GM12878 (cell line): ENCODE measurements around the gene SQOR. TPM values are rescaled to one million over a fixed set of nuclear protein-coding genes. Genes with fewer than 3 reads are reported as not detected.

ENCODE experiments used
- ATAC-seq: fragments of 200-7000 bp; cut with Tn5 transposase; 3 replicates; pipeline ENCODE4 v1.9.1; 2020; ENCODE audit warnings: mild to moderate bottlenecking, moderate library complexity
- BruUV-seq: library from RNA; stranded (reverse); fragments of 400-500 nt; replicated peaks from 2 replicates; lab custom pipeline; 2021; lab: Mats Ljungman, UMichigan
- CTCF ChIA-PET: fragments of 300-600 bp; sonication (Branson Sonifier 250); formaldehyde crosslinking; extraction: SDS; loops from one replicate; lab custom pipeline; 2021; ENCODE audit warnings: inconsistent platforms; lab: Yijun Ruan, JAX
- POLR2A ChIA-PET: fragments of 350-600 bp; formaldehyde crosslinking; extraction: SDS; loops from one replicate; lab custom pipeline; 2021; ENCODE audit warnings: inconsistent platforms; lab: Charles Lee
- RAD21 ChIA-PET: fragments of 300-600 bp; sonication (Branson Sonifier 250); formaldehyde crosslinking; loops from one replicate; lab custom pipeline; 2023; ENCODE audit warnings: antibody characterized with exemption; ENCODE audit not compliant: unreplicated experiment; lab: Charles Lee
- SMC1A ChIA-PET: fragments of 300-600 bp; sonication (Branson Sonifier 250); formaldehyde crosslinking; loops from one replicate; lab custom pipeline; 2023; ENCODE audit not compliant: unreplicated experiment, uncharacterized antibody; lab: Charles Lee
- DNase-seq: peaks from one replicate; pipeline ENCODE4 v3.0.0-alpha.2; 2011; ENCODE audit warnings: low read depth, low spot score
- FAIRE-seq: peaks from 3 replicates; lab custom pipeline; 2011; peaks lifted over from hg19 to GRCh38; lab: Jason Lieb, UNC
- H2AFZ ChIP-seq: 2 replicates; pipeline ENCODE4 v1.6.0; 2011; ENCODE audit warnings: low read depth, low read length, control low read depth; ENCODE audit not compliant: control insufficient read depth
- H3K27ac ChIP-seq: 2 replicates; pipeline ENCODE4 v1.5.1; 2011; ENCODE audit warnings: control low read depth; ENCODE audit not compliant: control insufficient read depth, insufficient read depth
- H3K27me3 ChIP-seq, 2 experiments: replicated peaks in 1 of 2; 2 replicates each; pipeline versions ENCODE4 v1.6.0 to v1.6.1; 2011; ENCODE audit warnings: low read length in 1 of 2; ENCODE audit not compliant: control insufficient read depth in 2 of 2, insufficient read depth in 2 of 2
- H3K36me3 ChIP-seq, 2 experiments: 2 replicates each; pipeline ENCODE4 v1.5.1; 2011; ENCODE audit warnings: low read length in 1 of 2; ENCODE audit not compliant: control insufficient read depth in 2 of 2, insufficient read depth in 2 of 2
- H3K4me1 ChIP-seq: 2 replicates; pipeline ENCODE4 v1.6.1; 2011; ENCODE audit warnings: mild to moderate bottlenecking, low read length, moderate library complexity, mixed read lengths; ENCODE audit not compliant: control insufficient read depth, insufficient read depth
- H3K4me2 ChIP-seq: 2 replicates; pipeline ENCODE4 v1.6.0; 2011; ENCODE audit warnings: control low read depth; ENCODE audit not compliant: control insufficient read depth, insufficient read depth
- H3K4me3 ChIP-seq: fragments of 200-600 bp; sonication (generic); 2 replicates; pipeline ENCODE4 v1.5.1; 2016
- H3K79me2 ChIP-seq: 2 replicates; pipeline ENCODE4 v1.6.0; 2011; ENCODE audit warnings: low read length; ENCODE audit not compliant: control insufficient read depth, insufficient read depth
- H3K9ac ChIP-seq: 2 replicates; pipeline ENCODE4 v1.8.0; 2011; ENCODE audit warnings: low read length, control low read depth, mixed read lengths; ENCODE audit not compliant: control insufficient read depth, insufficient read depth
- H3K9me3 ChIP-seq: replicated peaks from 3 replicates; pipeline ENCODE4 v1.5.1; 2011; ENCODE audit warnings: mild to moderate bottlenecking, low read length; ENCODE audit not compliant: control insufficient read depth, insufficient read depth
- H4K20me1 ChIP-seq: 2 replicates; pipeline ENCODE4 v1.6.0; 2011; ENCODE audit not compliant: control insufficient read depth, insufficient read depth
- BCLAF1 ChIP-seq: fragments of 450-650 bp; IDR thresholded peaks from 2 replicates; pipeline ENCODE4 v1.6.1; 2017; ENCODE audit warnings: antibody characterized with exemption, mild to moderate bottlenecking, moderate library complexity
- BRCA1 ChIP-seq: IDR thresholded peaks from 2 replicates; pipeline ENCODE4 v1.6.1; 2011; ENCODE audit warnings: low read depth, low read length, improper control_type of control experiment
- CEBPB ChIP-seq, 2 experiments: fragments of 150-350 bp in 1 of 2; IDR thresholded peaks; 2 replicates each; pipeline ENCODE4 v1.6.1; 2012 to 2014; ENCODE audit warnings: low read depth in 2 of 2, low read length in 2 of 2, borderline replicate concordance in 1 of 2, inconsistent platforms in 1 of 2
- ETV6 ChIP-seq, 2 experiments: fragments of 450-650 bp in 1 of 2; IDR thresholded peaks in 1 of 2; conservative IDR thresholded peaks in 1 of 2; 2 replicates each; pipeline ENCODE4 v1.6.1; 2014; ENCODE audit warnings: antibody characterized with exemption in 1 of 2, borderline replicate concordance in 1 of 2, low read depth in 1 of 2, mild to moderate bottlenecking in 1 of 2, moderate library complexity in 1 of 2
- NKRF ChIP-seq: fragments of 450-650 bp; conservative IDR thresholded peaks from 2 replicates; pipeline ENCODE4 v1.6.1; 2017; ENCODE audit warnings: mild to moderate bottlenecking, moderate library complexity
- RCOR1 ChIP-seq: conservative IDR thresholded peaks from 2 replicates; pipeline ENCODE4 v1.6.1; 2012; ENCODE audit warnings: low read depth, low read length, improper control_type of control experiment
- ZNF217 ChIP-seq: fragments of 450-650 bp; IDR thresholded peaks from 2 replicates; pipeline ENCODE4 v1.6.1; 2017; ENCODE audit warnings: antibody characterized with exemption, mild to moderate bottlenecking
- WGBS: methylation state at CpG from one replicate; pipeline ENCODE4 v1.1.6; 2016; ENCODE audit warnings: low lambda C conversion rate; ENCODE audit not compliant: insufficient replicate concordance, insufficient coverage; ENCODE audit errors: missing lambda C conversion rate; 5-methylcytosine and 5-hydroxymethylcytosine counted together
- in situ Hi-C: fragments of 300-500 bp; cut with MboI; formaldehyde crosslinking; loops from 9 replicates; pipeline ENCODE4 v1.14.3; 2018; ENCODE audit warnings: mixed read lengths
- intact Hi-C: fragments of 100-400 bp; cut with micrococcal nuclease; formaldehyde crosslinking; loops from one replicate; pipeline ENCODE4 v1.14.2; 2022; ENCODE audit not compliant: unreplicated experiment
- polyA plus RNA-seq, 11 experiments: library from polyadenylated mRNA; depleted of rRNA in 4 of 11; unstranded in 6 of 11; stranded (reverse) in 5 of 11; fragments of >200 nt; fragmentation: Nextera tagmentation in 4 of 11; fragmentation: Illumina TruSeq in 1 of 11; extraction: Ambion mirVana in 4 of 11; extraction: Trizol in 1 of 11; gene quantifications; 1 replicate in 1 of 11; 2 replicates in 10 of 11; pipeline versions ENCODE4 v1.2.1 to v1.2.3, GENCODE V29; 2011 to 2016; ENCODE audit warnings: inconsistent platforms in 2 of 11, missing spikeins in 2 of 11, low read depth in 1 of 11
- total RNA-seq, 4 experiments: library from RNA; depleted of rRNA in 3 of 4; stranded (reverse); fragments of >200 nt in 3 of 4; fragmentation: Illumina TruSeq in 1 of 4; extraction: Trizol in 1 of 4; gene quantifications; 2 replicates each; pipeline versions ENCODE4 v1.2.1 to v1.2.3, GENCODE V29; 2013 to 2021
- TF ChIP-seq, protein P1 (sequence below): fragments of 450-650 bp; formaldehyde crosslinking; IDR thresholded peaks from 2 replicates; pipeline ENCODE4 v1.4.0; 2020; ENCODE audit warnings: mild to moderate bottlenecking, moderate library complexity
- TF ChIP-seq, protein P2 (sequence below): fragments of 450-650 bp; IDR thresholded peaks from 2 replicates; pipeline ENCODE4 v1.6.1; 2016; ENCODE audit warnings: mild to moderate bottlenecking

The SQOR gene
- total and polyA plus RNA-seq, 10 of the 15 experiments (the other 5 are each of a cell fraction or from before 2014, with no cell fraction given), result 14.5 to 74.7 (median 44.2) TPM

DNA sequence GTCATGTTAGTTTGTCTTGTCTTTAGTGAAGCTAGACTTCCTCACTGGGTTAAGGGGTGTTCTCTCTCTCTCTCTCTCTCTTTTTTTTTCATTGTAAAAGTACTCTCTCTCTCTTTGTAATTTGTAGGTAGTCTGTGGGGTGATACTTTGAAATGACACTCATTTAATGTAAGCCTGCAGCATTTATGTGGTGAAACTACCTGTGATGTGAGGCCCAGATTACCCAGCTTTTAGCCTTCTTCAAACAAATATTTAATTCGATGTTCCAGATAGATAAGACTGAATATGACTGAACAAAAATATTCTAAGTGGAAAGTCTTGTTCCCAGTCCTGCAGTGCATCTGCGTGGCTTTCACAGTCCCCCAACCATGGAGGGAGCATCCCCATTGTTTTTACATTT lies 49.7 kb downstream of the SQOR start (continued):
- TF ChIP-seq, protein P1, sequence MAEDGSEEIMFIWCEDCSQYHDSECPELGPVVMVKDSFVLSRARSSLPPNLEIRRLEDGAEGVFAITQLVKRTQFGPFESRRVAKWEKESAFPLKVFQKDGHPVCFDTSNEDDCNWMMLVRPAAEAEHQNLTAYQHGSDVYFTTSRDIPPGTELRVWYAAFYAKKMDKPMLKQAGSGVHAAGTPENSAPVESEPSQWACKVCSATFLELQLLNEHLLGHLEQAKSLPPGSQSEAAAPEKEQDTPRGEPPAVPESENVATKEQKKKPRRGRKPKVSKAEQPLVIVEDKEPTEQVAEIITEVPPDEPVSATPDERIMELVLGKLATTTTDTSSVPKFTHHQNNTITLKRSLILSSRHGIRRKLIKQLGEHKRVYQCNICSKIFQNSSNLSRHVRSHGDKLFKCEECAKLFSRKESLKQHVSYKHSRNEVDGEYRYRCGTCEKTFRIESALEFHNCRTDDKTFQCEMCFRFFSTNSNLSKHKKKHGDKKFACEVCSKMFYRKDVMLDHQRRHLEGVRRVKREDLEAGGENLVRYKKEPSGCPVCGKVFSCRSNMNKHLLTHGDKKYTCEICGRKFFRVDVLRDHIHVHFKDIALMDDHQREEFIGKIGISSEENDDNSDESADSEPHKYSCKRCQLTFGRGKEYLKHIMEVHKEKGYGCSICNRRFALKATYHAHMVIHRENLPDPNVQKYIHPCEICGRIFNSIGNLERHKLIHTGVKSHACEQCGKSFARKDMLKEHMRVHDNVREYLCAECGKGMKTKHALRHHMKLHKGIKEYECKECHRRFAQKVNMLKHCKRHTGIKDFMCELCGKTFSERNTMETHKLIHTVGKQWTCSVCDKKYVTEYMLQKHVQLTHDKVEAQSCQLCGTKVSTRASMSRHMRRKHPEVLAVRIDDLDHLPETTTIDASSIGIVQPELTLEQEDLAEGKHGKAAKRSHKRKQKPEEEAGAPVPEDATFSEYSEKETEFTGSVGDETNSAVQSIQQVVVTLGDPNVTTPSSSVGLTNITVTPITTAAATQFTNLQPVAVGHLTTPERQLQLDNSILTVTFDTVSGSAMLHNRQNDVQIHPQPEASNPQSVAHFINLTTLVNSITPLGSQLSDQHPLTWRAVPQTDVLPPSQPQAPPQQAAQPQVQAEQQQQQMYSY (CRISPR knock-in tag), result no peak
- no peak for TF ChIP-seq BCLAF1
- TF ChIP-seq BRCA1, result no peak
- TF ChIP-seq, protein P2, sequence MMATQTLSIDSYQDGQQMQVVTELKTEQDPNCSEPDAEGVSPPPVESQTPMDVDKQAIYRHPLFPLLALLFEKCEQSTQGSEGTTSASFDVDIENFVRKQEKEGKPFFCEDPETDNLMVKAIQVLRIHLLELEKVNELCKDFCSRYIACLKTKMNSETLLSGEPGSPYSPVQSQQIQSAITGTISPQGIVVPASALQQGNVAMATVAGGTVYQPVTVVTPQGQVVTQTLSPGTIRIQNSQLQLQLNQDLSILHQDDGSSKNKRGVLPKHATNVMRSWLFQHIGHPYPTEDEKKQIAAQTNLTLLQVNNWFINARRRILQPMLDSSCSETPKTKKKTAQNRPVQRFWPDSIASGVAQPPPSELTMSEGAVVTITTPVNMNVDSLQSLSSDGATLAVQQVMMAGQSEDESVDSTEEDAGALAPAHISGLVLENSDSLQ, result no peak

DNA sequence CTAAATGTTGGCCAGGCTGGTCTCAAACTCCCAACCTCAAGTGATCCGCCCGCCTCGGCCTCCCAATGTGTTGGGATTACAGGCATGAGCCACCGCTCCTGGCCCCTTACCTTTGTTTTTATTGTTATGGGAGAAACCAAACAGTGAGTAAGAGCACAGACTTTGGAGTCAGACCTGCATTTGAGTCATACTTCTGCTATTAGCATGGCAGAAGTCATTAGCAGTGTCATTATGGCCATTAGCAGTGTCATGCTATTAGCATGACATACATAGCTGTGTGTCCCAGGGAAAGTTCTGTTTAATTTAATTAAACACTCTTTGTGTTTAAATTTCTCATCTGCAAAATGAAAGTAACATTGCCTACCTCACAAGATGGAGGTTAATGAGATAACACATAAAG lies 54.8 kb downstream of the SQOR start:
- ChIA-PET RAD21 (no interaction called here), POLR2A (no interaction called here), SMC1A (no interaction called here), CTCF (no interaction called here)
- no peaks in the 10 kb centered on the region for H3K79me2 ChIP-seq
- H3K4me2 ChIP-seq, result no peak overlapping the region
- no peak overlapping the region for H2AFZ ChIP-seq
- in situ Hi-C loops (no loop called here), intact Hi-C loops (no loop called here)
- H3K4me1 ChIP-seq, result no peaks in the 10 kb centered on the region
- peaks cover 0 to 15% of the 10 kb centered on the region in 2 experiments; a peak in 3 of 4 replicates for H3K36me3 ChIP-seq
- no peak overlapping the region for H3K27ac ChIP-seq
- H3K9ac ChIP-seq, result no peak overlapping the region
- FAIRE-seq, result no peak
- H4K20me1 ChIP-seq, result no peaks in the 10 kb centered on the region
- no peaks in the 10 kb centered on the region for H3K27me3 ChIP-seq
- H3K4me3 ChIP-seq, result no peak overlapping the region
- no peak for ATAC-seq
- no peak for DNase-seq
- WGBS, result 97% methylated on average over 4 of the region's 4 CpGs
- no TSS peak for BruUV-seq
- no peaks in the 10 kb centered on the region for H3K9me3 ChIP-seq
- TF ChIP-seq NKRF (no peak), CEBPB (IDR thresholded peaks at IDR 0.05; ENCODE audit: borderline replicate concordance in 1 of 2, low read depth in 2 of 2, low read length in 2 of 2) (no peak), RCOR1 (no peak), ETV6 (conservative IDR thresholded peaks at IDR 0.05 in 1 of 2, IDR thresholded peaks at IDR 0.05 in 1 of 2; ENCODE audit: borderline replicate concordance in 1 of 2, low read depth in 1 of 2) (no peak), ZNF217 (no peak)
